Transverse colon (tissue), 4 donors: ENCODE measurements around the gene PLD4. TPM values are rescaled to one million over a fixed set of nuclear protein-coding genes. Genes with fewer than 3 reads are reported as not detected.

Experiments used
- DNase-seq: peaks from one replicate; pipeline ENCODE4 v3.0.0-alpha.2; 2019
- H3K27ac ChIP-seq, 4 donors: fragments of 200-600 bp; sonication (generic); 2 replicates each; pipeline ENCODE4 v1.5.1; 2016 to 2018; ENCODE audit warnings: inconsistent platforms in 4 of 4
- H3K27me3 ChIP-seq: fragments of 200-600 bp; sonication (generic); 2 replicates; pipeline ENCODE4 v1.5.1; 2017; ENCODE audit warnings: inconsistent platforms
- H3K36me3 ChIP-seq, 4 donors: fragments of 200-600 bp; sonication (generic); 2 replicates each; pipeline ENCODE4 v1.5.1; 2017 to 2019; ENCODE audit warnings: inconsistent platforms in 4 of 4
- H3K4me1 ChIP-seq, 4 donors: fragments of 200-600 bp; sonication (generic); 2 replicates each; pipeline ENCODE4 v1.5.1; 2017 to 2020; ENCODE audit warnings: inconsistent platforms in 4 of 4
- H3K4me3 ChIP-seq, 4 donors: fragments of 200-600 bp; sonication (generic); 1 replicate in 1 of 4; 2 replicates in 3 of 4; pipeline versions ENCODE4 v1.5.1 to v1.6.1; 2017 to 2019; ENCODE audit warnings: inconsistent platforms in 4 of 4
- H3K9me3 ChIP-seq, 2 donors: fragments of 200-600 bp; sonication (generic); 2 replicates each; pipeline ENCODE4 v1.5.1; 2017 to 2019; ENCODE audit warnings: inconsistent platforms in 2 of 2
- CTCF ChIP-seq, 5 experiments: fragments of 200-600 bp in 3 of 5; fragments of 450-650 bp in 2 of 5; sonication (generic) in 3 of 5; IDR thresholded peaks; 1 replicate in 2 of 5; 2 replicates in 3 of 5; pipeline ENCODE4 v1.5.1; 2016 to 2017; ENCODE audit warnings: antibody characterized with exemption in 5 of 5, inconsistent platforms in 3 of 5, mild to moderate bottlenecking in 2 of 5, moderate library complexity in 1 of 5
- EP300 ChIP-seq: sonication (generic); formaldehyde crosslinking; IDR thresholded peaks from one replicate; pipeline ENCODE4 v1.6.1; 2017; ENCODE audit warnings: antibody characterized with exemption, low read depth
- POLR2A ChIP-seq: fragments of 450-650 bp; IDR thresholded peaks from one replicate; pipeline ENCODE4 v1.6.1; 2016; ENCODE audit warnings: antibody characterized with exemption, mild to moderate bottlenecking, moderate library complexity
- POLR2AphosphoS5 ChIP-seq, 3 donors: sonication (generic); formaldehyde crosslinking; IDR thresholded peaks; one replicate each; pipeline ENCODE4 v1.6.1; 2016; ENCODE audit warnings: antibody characterized with exemption in 3 of 3
- WGBS, 2 donors: methylation state at CpG; one replicate each; pipeline ENCODE4 v1.1.5; 2018; ENCODE audit warnings: low coverage in 1 of 2; 5-methylcytosine and 5-hydroxymethylcytosine counted together
- in situ Hi-C, 4 donors: fragments of 200-750 bp; cut with MboI; loops; one replicate each; pipeline versions ENCODE4 v1.15.0 to v1.15.1; 2017; ENCODE audit warnings: low sequenced_read_pairs in 3 of 4, low pct_ligation_motif_present in 1 of 4, low pct_unique_long_range_greater_than_20kb in 1 of 4
- intact Hi-C: fragments of 100-400 bp; cut with DNase I; formaldehyde crosslinking; loops from one replicate; pipeline ENCODE4 v1.15.1; 2023; ENCODE audit warnings: low total_unique reads
- total RNA-seq, 4 donors: library from RNA; depleted of rRNA; stranded (reverse); fragments of >200 nt; gene quantifications; one replicate each; pipeline ENCODE4 v1.1.0, GENCODE V29; 2016

PLD4 gene
- total RNA-seq, 4 donors from 2014 or later = 1.1 TPM; not detected in 2

GRCh38 chr14:104977681-104978653 lies 53.3 kb downstream of the PLD4 start, which contains the start of gene AHNAK2:
Gene AHNAK2, minus strand, starts transcription at chr14:104978374. Its CDS starts 137 bp downstream, at chr14:104978237.
- Histone ChIP-seq H3K4me3 (peak within 1 kb of the TSS; percentile 30 to 55 (median 44)), H3K36me3 (no peaks in the 10 kb centered on the region), H3K27ac (peak within 1 kb of the TSS; percentile 42 to 60 (median 52)), H3K4me1 (peaks cover 43 to 56% (median 52%) of the 10 kb centered on the region in 4 donors), H3K9me3 (no peaks in the 10 kb centered on the region), H3K27me3 (peaks cover 43% of the 10 kb centered on the region)
- DNase-seq = peak; percentile 79
- in situ Hi-C loops (loop anchor here in 1 of 4 donors (10.0 kb wide), 1 partner anchor 67 kb away; no protein-coding TSS in a partner anchor), intact Hi-C loops (loop anchor here (2.0 to 5.0 kb wide), 2 partner anchors 43 to 69 kb away; partner anchors contain the start of gene CDCA4)
- 7% methylated on average over 36 of the region's 111 CpGs; no CpG with 5 or more reads in 1 of the 2 donors for WGBS, 2 donors
- TF ChIP-seq POLR2AphosphoS5 (IDR thresholded peaks at IDR 0.05) (peak in 2 of 3 donors; percentile 55 to 59), CTCF (IDR thresholded peaks at IDR 0.05) (no peak), POLR2A (no peak), EP300 (no peak)

- Histone ChIP-seq H3K27me3 (peaks cover 43% of the 10 kb centered on the region), H3K4me3 (peak overlapping the region in 2 of 4 donors; percentile 50 to 55), H3K27ac (peak overlapping the region; percentile 30 to 47 (median 37)), H3K9me3 (no peaks in the 10 kb centered on the region), H3K36me3 (no peaks in the 10 kb centered on the region), H3K4me1 (peaks cover 32 to 46% (median 44%) of the 10 kb centered on the region in 4 donors)
- WGBS, 2 donors = 47 to 82% methylated on average over 6 to 29 of the region's 32 CpGs
- no peak for TF ChIP-seq EP300
- no peak for TF ChIP-seq CTCF (IDR thresholded peaks at IDR 0.05)
- no peak for TF ChIP-seq POLR2AphosphoS5 (IDR thresholded peaks at IDR 0.05)
- no peak for TF ChIP-seq POLR2A
- in situ Hi-C loops = loop anchor here in 1 of 4 donors (10.0 kb wide), 1 partner anchor 66 kb away; no protein-coding TSS in a partner anchor
- no peak for DNase-seq
- intact Hi-C loops = loop anchor here (2.0 to 5.0 kb wide), 2 partner anchors 42 to 68 kb away; partner anchors contain the start of gene CDCA4
Observed at GRCh38 chr14:104978746-104979691, 54.3 kb downstream of the PLD4 start.

- H3K9me3 ChIP-seq = no peaks in the 10 kb centered on the region
- in situ Hi-C loops = loop anchor here in 1 of 4 donors (10.0 kb wide), 1 partner anchor 65 kb away; no protein-coding TSS in a partner anchor
- peaks cover 34% of the 10 kb centered on the region for H3K27me3 ChIP-seq
- TF ChIP-seq CTCF (IDR thresholded peaks at IDR 0.05) (no peak), POLR2AphosphoS5 (IDR thresholded peaks at IDR 0.05) (peak in 2 of 3 donors; percentile 54 to 79), POLR2A (no peak), EP300 (peak; percentile 75)
- DNase-seq = no peak
- H3K36me3 ChIP-seq = no peaks in the 10 kb centered on the region
- H3K4me1 ChIP-seq = peaks cover 26 to 38% (median 34%) of the 10 kb centered on the region in 4 donors
- WGBS, 2 donors = 50 to 57% methylated on average over 1 to 19 of the region's 19 CpGs
- no peak overlapping the region for H3K4me3 ChIP-seq
- intact Hi-C loops = loop anchor here (2.0 to 5.0 kb wide), 2 partner anchors 41 to 67 kb away; partner anchors contain the start of gene CDCA4
- peak overlapping the region; percentile 28 to 38 (median 33) for H3K27ac ChIP-seq
Observed at GRCh38 chr14:104979758-104980610, 55.3 kb downstream of the PLD4 start.
